GM18507 (cell line): ENCODE data around the gene KRTAP10-6.
"Not testable (repeated sequence)": the region's sequence is repeated elsewhere in the genome, so short reads cannot be mapped to it uniquely, and the experiment has no call there.

Source experiments
- DNase-seq: peaks from one replicate; pipeline ENCODE4 v3.0.0; 2011; ENCODE audit warnings: low read depth; ENCODE audit not compliant: insufficient read length; ENCODE audit errors: extremely low spot score
- FAIRE-seq: peaks from 2 replicates; lab custom pipeline; 2011; peaks lifted over from hg19 to GRCh38; lab: Jason Lieb, UNC

KRTAP10-6 gene

GRCh38 chr21:44601596-44602462, 9.5 kb upstream of the KRTAP10-6 start:
- FAIRE-seq (no peak), DNase-seq (no peak)

GRCh38 chr21:44601091-44601490, 8.8 kb upstream of the KRTAP10-6 start:
- DNase-seq, FAIRE-seq: not testable (repeated sequence)

DNA sequence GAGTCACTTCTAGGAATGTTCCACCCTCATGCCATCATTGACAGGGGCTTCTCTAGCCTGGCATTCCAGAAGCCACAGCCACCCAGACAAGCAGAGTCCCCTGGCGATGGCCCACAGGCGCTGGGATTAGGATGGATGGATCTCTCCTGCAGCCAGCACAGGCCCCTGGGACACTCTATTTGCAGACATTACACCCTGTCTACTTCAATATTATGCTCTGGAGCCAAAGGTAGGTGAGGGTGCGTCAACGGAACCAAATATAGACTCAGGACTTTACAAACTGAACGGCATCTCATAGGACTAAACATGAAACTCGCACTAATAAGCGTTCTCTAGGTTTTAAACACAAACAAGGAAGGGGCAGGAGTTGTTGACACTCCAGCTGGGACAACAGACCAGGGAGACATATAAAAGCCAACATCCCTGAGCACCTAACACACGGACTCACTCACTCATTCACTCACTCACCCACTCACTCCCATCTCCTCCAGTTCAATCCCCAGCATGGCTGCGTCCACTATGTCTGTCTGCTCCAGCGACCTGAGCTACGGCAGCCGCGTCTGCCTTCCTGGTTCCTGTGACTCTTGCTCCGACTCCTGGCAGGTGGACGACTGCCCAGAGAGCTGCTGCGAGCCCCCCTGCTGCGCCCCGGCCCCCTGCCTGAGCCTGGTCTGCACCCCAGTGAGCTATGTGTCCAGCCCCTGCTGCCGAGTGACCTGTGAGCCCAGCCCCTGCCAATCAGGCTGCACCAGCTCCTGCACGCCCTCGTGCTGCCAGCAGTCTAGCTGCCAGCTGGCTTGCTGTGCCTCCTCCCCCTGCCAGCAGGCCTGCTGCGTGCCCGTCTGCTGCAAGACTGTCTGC, 8.0 kb upstream of the KRTAP10-6 start, which contains the start of gene KRTAP10-7:
KRTAP10-7 (plus strand) TSS at position 480 of the 861 bp plus-strand sequence; CDS start at position 505, 25 bp downstream.
- FAIRE-seq, DNase-seq: not testable (repeated sequence)

DNA sequence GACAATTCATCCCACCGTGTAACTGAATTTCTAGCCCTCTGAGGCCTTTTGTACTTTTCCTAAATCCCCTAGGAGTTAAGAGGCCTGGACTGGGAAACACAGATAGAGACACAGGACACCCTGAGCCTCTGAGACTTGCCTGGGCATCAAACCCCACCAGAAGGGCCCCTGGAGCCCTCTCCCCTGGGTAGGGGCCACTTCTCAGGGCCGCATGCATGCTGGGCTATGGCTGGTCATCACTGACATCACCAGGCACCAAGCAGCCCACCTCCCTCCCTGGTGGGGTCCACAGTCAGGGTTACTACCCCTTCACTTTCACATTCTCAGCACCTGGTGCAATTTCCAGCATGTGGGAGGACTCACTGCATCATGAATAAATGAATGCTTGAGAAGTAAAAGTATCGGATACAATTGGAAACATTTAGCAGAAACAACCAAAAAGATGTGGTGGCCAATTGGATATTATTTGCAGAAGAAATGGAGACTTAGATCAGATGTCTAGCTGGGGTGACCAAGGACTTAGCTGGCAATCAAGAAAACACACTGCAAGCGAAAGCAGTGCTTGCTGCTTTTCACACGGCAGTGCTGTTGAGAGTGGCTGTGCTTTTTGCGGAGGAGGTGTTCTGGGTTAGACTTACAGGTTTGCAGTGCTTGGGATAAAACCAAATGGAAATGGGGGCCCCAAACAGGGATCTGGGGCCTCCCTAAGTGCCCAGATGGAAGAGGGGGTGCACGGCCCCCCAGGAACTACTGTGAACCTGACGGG, 7.1 kb upstream of the KRTAP10-6 start:
- DNase-seq: no peak
- FAIRE-seq: no peak

- DNase-seq (no peak), FAIRE-seq (no peak)
Measured at GRCh38 chr21:44598061-44598460, 5.8 kb upstream of the KRTAP10-6 start.

DNA sequence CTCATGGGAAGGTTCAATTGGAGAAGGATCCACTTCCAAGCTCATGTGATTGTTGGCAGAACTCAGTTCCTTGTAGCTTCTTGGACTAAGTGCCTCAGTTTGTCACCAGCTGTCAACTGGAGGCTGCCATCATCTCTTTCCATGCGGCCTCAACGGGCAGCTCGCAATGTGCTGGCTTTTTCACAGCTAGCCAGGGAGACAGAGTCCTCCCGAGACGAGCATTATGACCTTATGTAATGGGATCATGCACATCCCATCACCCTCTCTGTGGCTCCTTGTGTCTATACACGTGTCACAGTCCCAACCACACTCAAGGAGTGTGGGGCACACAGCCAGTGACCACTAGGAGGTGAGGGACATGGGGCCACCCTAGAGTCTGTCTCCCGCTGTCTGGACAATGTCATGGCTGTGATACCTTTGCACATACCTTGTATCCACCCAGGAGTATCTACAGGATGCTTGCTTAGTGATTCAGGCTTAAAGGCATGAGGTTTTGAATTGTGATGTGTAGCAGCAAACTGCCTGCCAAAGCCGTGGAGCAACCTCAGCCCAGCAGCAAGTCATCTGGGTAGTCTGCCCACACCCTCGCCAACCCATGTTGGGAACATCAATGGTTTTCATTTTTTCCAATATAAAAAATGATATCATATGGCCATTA, 3.9 kb upstream of the KRTAP10-6 start:
- DNase-seq (no peak), FAIRE-seq (no peak)

- FAIRE-seq: no peak
Measured at GRCh38 chr21:44595524-44595923, 3.2 kb upstream of the KRTAP10-6 start.

GRCh38 chr21:44594406-44594916, 2.2 kb upstream of the KRTAP10-6 start:
- FAIRE-seq: no peak
- DNase-seq: no peak

More at GRCh38 chr21:44595524-44595923, 3.2 kb upstream of the KRTAP10-6 start:
- DNase-seq: no peak

GRCh38 chr21:44593598-44594405, 1.5 kb upstream of the KRTAP10-6 start:
- no peak for FAIRE-seq

GRCh38 chr21:44591801-44592130, 539 bp downstream of the KRTAP10-6 start:
- not testable (repeated sequence) for FAIRE-seq, DNase-seq

More at GRCh38 chr21:44593598-44594405, 1.5 kb upstream of the KRTAP10-6 start:
- DNase-seq: no peak

- not testable (repeated sequence) for FAIRE-seq, DNase-seq
Measured at GRCh38 chr21:44590897-44591800, 1.2 kb downstream of the KRTAP10-6 start.

GRCh38 chr21:44590311-44590721, 2.0 kb downstream of the KRTAP10-6 start:
- no peak for FAIRE-seq
- DNase-seq: no peak

DNA sequence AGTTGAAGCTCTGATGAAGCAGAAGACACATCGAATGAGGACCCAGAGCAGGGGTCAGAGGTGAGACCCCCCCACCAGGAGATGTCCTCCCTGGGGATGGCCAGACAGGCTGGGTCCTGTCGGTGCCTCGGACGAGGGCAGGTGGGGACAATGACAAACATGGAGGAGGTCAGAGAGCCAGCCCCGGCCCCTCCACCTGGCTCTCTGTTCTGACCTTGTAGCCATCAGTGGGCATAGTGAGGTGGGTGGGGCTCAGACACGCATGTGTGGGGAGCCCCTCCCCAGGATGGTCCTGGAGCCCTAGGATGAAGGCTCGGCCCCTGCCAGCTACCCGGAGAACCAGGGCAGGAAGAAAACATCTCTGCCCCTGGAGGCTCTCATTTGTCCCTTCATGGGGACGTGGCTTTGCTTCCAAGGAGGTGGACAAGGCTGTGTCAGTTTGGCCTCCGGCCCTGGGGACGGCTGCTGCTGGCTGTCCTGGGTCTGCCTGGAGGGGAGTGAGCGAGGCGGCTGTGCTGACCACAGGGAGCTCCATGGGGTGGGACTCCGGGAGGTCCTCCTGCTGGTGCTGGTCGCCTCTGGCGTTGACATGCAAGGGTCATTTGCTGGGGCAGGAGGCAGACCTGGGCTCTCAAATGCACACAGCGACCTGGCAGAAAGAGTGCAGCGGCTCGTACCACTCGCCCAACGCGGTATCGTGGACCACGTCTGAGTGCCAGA, 2.6 kb downstream of the KRTAP10-6 start:
- FAIRE-seq: no peak
- DNase-seq: no peak

GRCh38 chr21:44589094-44589493, 3.2 kb downstream of the KRTAP10-6 start:
- DNase-seq: no peak
- no peak for FAIRE-seq

- DNase-seq (no peak), FAIRE-seq (no peak)
Measured at GRCh38 chr21:44585892-44586291, 6.4 kb downstream of the KRTAP10-6 start.

GRCh38 chr21:44583800-44584147, 8.5 kb downstream of the KRTAP10-6 start:
- no peak for FAIRE-seq
- DNase-seq: no peak
